GM12878 (cell line): Measurements from ENCODE around the gene SLC51A. TPM values are rescaled to one million over a fixed set of nuclear protein-coding genes. Genes with fewer than 3 reads are reported as not detected.

Experiments used
- ATAC-seq: fragments of 200-7000 bp; cut with Tn5 transposase; 3 replicates; pipeline ENCODE4 v1.9.1; 2020; ENCODE audit warnings: mild to moderate bottlenecking, moderate library complexity
- BruUV-seq: library from RNA; stranded (reverse); fragments of 400-500 nt; replicated peaks from 2 replicates; lab custom pipeline; 2021; lab: Mats Ljungman, UMichigan
- CTCF ChIA-PET: fragments of 300-600 bp; sonication (Branson Sonifier 250); formaldehyde crosslinking; extraction: SDS; loops from one replicate; lab custom pipeline; 2021; ENCODE audit warnings: inconsistent platforms; lab: Yijun Ruan, JAX
- POLR2A ChIA-PET: fragments of 350-600 bp; formaldehyde crosslinking; extraction: SDS; loops from one replicate; lab custom pipeline; 2021; ENCODE audit warnings: inconsistent platforms; lab: Charles Lee
- RAD21 ChIA-PET: fragments of 300-600 bp; sonication (Branson Sonifier 250); formaldehyde crosslinking; loops from one replicate; lab custom pipeline; 2023; ENCODE audit warnings: antibody characterized with exemption; ENCODE audit not compliant: unreplicated experiment; lab: Charles Lee
- SMC1A ChIA-PET: fragments of 300-600 bp; sonication (Branson Sonifier 250); formaldehyde crosslinking; loops from one replicate; lab custom pipeline; 2023; ENCODE audit not compliant: unreplicated experiment, uncharacterized antibody; lab: Charles Lee
- DNase-seq: peaks from one replicate; pipeline ENCODE4 v3.0.0-alpha.2; 2011; ENCODE audit warnings: low read depth, low spot score
- FAIRE-seq: peaks from 3 replicates; lab custom pipeline; 2011; peaks lifted over from hg19 to GRCh38; lab: Jason Lieb, UNC
- H2AFZ ChIP-seq: 2 replicates; pipeline ENCODE4 v1.6.0; 2011; ENCODE audit warnings: low read depth, low read length, control low read depth; ENCODE audit not compliant: control insufficient read depth
- H3K27ac ChIP-seq: 2 replicates; pipeline ENCODE4 v1.5.1; 2011; ENCODE audit warnings: control low read depth; ENCODE audit not compliant: control insufficient read depth, insufficient read depth
- H3K27me3 ChIP-seq, 2 experiments: replicated peaks in 1 of 2; 2 replicates each; pipeline versions ENCODE4 v1.6.0 to v1.6.1; 2011; ENCODE audit warnings: low read length in 1 of 2; ENCODE audit not compliant: control insufficient read depth in 2 of 2, insufficient read depth in 2 of 2
- H3K36me3 ChIP-seq, 2 experiments: 2 replicates each; pipeline ENCODE4 v1.5.1; 2011; ENCODE audit warnings: low read length in 1 of 2; ENCODE audit not compliant: control insufficient read depth in 2 of 2, insufficient read depth in 2 of 2
- H3K4me1 ChIP-seq: 2 replicates; pipeline ENCODE4 v1.6.1; 2011; ENCODE audit warnings: mild to moderate bottlenecking, low read length, moderate library complexity, mixed read lengths; ENCODE audit not compliant: control insufficient read depth, insufficient read depth
- H3K4me2 ChIP-seq: 2 replicates; pipeline ENCODE4 v1.6.0; 2011; ENCODE audit warnings: control low read depth; ENCODE audit not compliant: control insufficient read depth, insufficient read depth
- H3K4me3 ChIP-seq: fragments of 200-600 bp; sonication (generic); 2 replicates; pipeline ENCODE4 v1.5.1; 2016
- H3K79me2 ChIP-seq: 2 replicates; pipeline ENCODE4 v1.6.0; 2011; ENCODE audit warnings: low read length; ENCODE audit not compliant: control insufficient read depth, insufficient read depth
- H3K9ac ChIP-seq: 2 replicates; pipeline ENCODE4 v1.8.0; 2011; ENCODE audit warnings: low read length, control low read depth, mixed read lengths; ENCODE audit not compliant: control insufficient read depth, insufficient read depth
- H3K9me3 ChIP-seq: replicated peaks from 3 replicates; pipeline ENCODE4 v1.5.1; 2011; ENCODE audit warnings: mild to moderate bottlenecking, low read length; ENCODE audit not compliant: control insufficient read depth, insufficient read depth
- H4K20me1 ChIP-seq: 2 replicates; pipeline ENCODE4 v1.6.0; 2011; ENCODE audit not compliant: control insufficient read depth, insufficient read depth
- CREM ChIP-seq: IDR thresholded peaks from 2 replicates; pipeline ENCODE4 v1.6.1; 2014; ENCODE audit warnings: antibody characterized with exemption, low read depth
- CUX1 ChIP-seq: IDR thresholded peaks from 2 replicates; pipeline ENCODE4 v1.6.1; 2012; ENCODE audit warnings: improper control_type of control experiment, low read depth, low read length; ENCODE audit not compliant: insufficient replicate concordance
- EZH2 ChIP-seq: IDR thresholded peaks from 2 replicates; pipeline ENCODE4 v1.6.1; 2012; ENCODE audit warnings: low read depth, mild to moderate bottlenecking, control low read depth, inconsistent platforms, low read length, borderline replicate concordance; ENCODE audit not compliant: control insufficient read depth
- JUNB ChIP-seq: IDR thresholded peaks from 2 replicates; pipeline ENCODE4 v1.6.1; 2016; ENCODE audit warnings: antibody characterized with exemption, mild to moderate bottlenecking
- MXI1 ChIP-seq: fragments of 150-350 bp; IDR thresholded peaks from 2 replicates; pipeline ENCODE4 v1.6.1; 2011; ENCODE audit warnings: low read depth, mild to moderate bottlenecking, inconsistent platforms, low read length, improper control_type of control experiment
- NFXL1 ChIP-seq: fragments of 450-650 bp; IDR thresholded peaks from 2 replicates; pipeline ENCODE4 v1.6.1; 2017; ENCODE audit warnings: antibody characterized with exemption, mild to moderate bottlenecking, borderline replicate concordance
- NR2C1 ChIP-seq: fragments of 450-650 bp; IDR thresholded peaks from 2 replicates; pipeline ENCODE4 v1.6.1; 2017; ENCODE audit warnings: antibody characterized with exemption, mild to moderate bottlenecking, moderate library complexity
- RAD21 ChIP-seq: IDR thresholded peaks from 2 replicates; pipeline ENCODE4 v1.6.1; 2011; ENCODE audit warnings: mild to moderate bottlenecking, low read depth, low read length, moderate library complexity; ENCODE audit not compliant: insufficient read depth
- SREBF1 ChIP-seq: IDR thresholded peaks from 2 replicates; pipeline ENCODE4 v1.6.1; 2012; ENCODE audit warnings: mild to moderate bottlenecking, low read length
- WGBS: methylation state at CpG from one replicate; pipeline ENCODE4 v1.1.6; 2016; ENCODE audit warnings: low lambda C conversion rate; ENCODE audit not compliant: insufficient replicate concordance, insufficient coverage; ENCODE audit errors: missing lambda C conversion rate; 5-methylcytosine and 5-hydroxymethylcytosine counted together
- in situ Hi-C: fragments of 300-500 bp; cut with MboI; formaldehyde crosslinking; loops from 9 replicates; pipeline ENCODE4 v1.14.3; 2018; ENCODE audit warnings: mixed read lengths
- intact Hi-C: fragments of 100-400 bp; cut with micrococcal nuclease; formaldehyde crosslinking; loops from one replicate; pipeline ENCODE4 v1.14.2; 2022; ENCODE audit not compliant: unreplicated experiment
- polyA plus RNA-seq, 11 experiments: library from polyadenylated mRNA; depleted of rRNA in 4 of 11; unstranded in 6 of 11; stranded (reverse) in 5 of 11; fragments of >200 nt; fragmentation: Nextera tagmentation in 4 of 11; fragmentation: Illumina TruSeq in 1 of 11; extraction: Ambion mirVana in 4 of 11; extraction: Trizol in 1 of 11; gene quantifications; 1 replicate in 1 of 11; 2 replicates in 10 of 11; pipeline versions ENCODE4 v1.2.1 to v1.2.3, GENCODE V29; 2011 to 2016; ENCODE audit warnings: inconsistent platforms in 2 of 11, missing spikeins in 2 of 11, low read depth in 1 of 11
- total RNA-seq, 4 experiments: library from RNA; depleted of rRNA in 3 of 4; stranded (reverse); fragments of >200 nt in 3 of 4; fragmentation: Illumina TruSeq in 1 of 4; extraction: Trizol in 1 of 4; gene quantifications; 2 replicates each; pipeline versions ENCODE4 v1.2.1 to v1.2.3, GENCODE V29; 2013 to 2021

Gene SLC51A
- total and polyA plus RNA-seq, 10 of the 15 experiments (the other 5 are each of a cell fraction or from before 2014, with no cell fraction given), result 0.99 to 3.9 (median 2.2) TPM; not detected in 6

DNA sequence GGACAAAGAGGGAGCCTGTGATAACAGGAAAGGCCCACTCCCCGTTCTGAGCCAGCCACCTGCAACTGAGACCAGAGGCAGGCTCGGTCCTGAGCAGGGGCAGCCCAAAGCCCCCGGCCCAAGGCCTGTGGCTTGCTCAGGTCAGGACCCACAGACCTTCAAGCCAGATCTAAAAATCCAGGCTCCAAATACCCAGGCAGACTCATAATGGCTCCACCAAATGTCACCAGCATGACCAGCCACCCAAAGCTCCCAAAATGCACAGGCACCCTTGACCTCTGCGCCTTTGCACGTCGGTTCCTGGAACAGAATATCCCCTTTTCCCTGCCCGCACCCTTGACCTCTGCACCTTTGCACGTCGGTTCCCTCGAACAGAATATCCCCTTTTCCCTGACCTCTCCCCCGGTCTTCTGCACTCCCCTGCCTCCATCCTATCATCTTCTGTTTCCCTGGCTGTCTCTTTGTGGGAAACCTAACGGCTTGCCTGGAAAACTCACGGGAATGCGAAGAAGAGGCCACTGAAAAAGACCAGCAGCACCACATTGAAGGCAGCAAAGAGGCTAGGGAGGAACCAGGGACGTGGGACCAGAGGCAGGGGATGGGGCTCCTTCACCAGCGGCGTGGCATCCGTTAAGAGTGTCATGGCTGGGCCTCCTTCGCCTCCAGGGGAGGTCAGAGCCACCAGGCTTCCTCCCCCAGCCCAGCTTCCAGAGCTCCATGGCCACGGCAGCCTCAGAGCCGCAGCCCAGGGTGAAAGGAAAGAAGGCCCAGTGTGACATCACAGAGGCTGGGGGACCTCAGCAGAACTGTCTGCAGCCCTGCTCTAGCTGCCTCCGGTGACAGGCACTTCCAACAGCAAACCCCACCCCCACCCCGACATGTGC lies 5.4 kb upstream of the SLC51A start, which contains the start of gene ZDHHC19:
Gene ZDHHC19 (minus strand): TSS at position 728 of the 884 bp plus-strand sequence. CDS start 85 bp downstream, at position 643.
- CTCF ChIA-PET, result no interaction called here
- RAD21 ChIA-PET, result no interaction called here
- Histone ChIP-seq H3K4me3 (no peak within 1 kb of the TSS), H3K9ac (no peak within 1 kb of the TSS), H3K4me2 (no peak within 1 kb of the TSS), H3K4me1 (no peaks in the 10 kb centered on the region), H3K9me3 (no peaks in the 10 kb centered on the region; the same call in 2 of the 3 replicates), H2AFZ (no peak within 1 kb of the TSS), H3K79me2 (no peaks in the 10 kb centered on the region), H3K36me3 (no peaks in the 10 kb centered on the region), H3K27ac (no peak within 1 kb of the TSS), H4K20me1 (no peaks in the 10 kb centered on the region), H3K27me3 (no peaks in the 10 kb centered on the region)
- FAIRE-seq (no peak), ATAC-seq (no peak), DNase-seq (no peak)
- in situ Hi-C loops, result no loop called here
- TF ChIP-seq JUNB (no peak), SREBF1 (no peak), CUX1 (no peak), MXI1 (no peak), CREM (no peak), EZH2 (no peak), NFXL1 (no peak), RAD21 (no peak), NR2C1 (no peak)
- POLR2A ChIA-PET, result no interaction called here
- SMC1A ChIA-PET, result no interaction called here
- WGBS, result 58% methylated on average over 23 of the region's 23 CpGs
- intact Hi-C loops, result no loop called here
- no TSS peak for BruUV-seq
